Thyroid gland (tissue), 4 donors: ENCODE data around the gene FIGNL1.

Source experiments
- CTCF ChIP-seq, 6 experiments: fragments of 200-600 bp in 3 of 6; fragments of 450-650 bp in 3 of 6; sonication (generic) in 3 of 6; IDR thresholded peaks; one replicate each; pipeline ENCODE4 v1.5.1; 2016 to 2019; ENCODE audit warnings: antibody characterized with exemption in 6 of 6, mild to moderate bottlenecking in 2 of 6, inconsistent platforms in 1 of 6, moderate library complexity in 1 of 6
- POLR2A ChIP-seq, 2 donors: fragments of 450-650 bp; IDR thresholded peaks; one replicate each; pipeline ENCODE4 v1.6.1; 2017; ENCODE audit warnings: antibody characterized with exemption in 2 of 2, mild to moderate bottlenecking in 2 of 2, moderate library complexity in 1 of 2

- TF ChIP-seq CTCF (IDR thresholded peaks at IDR 0.05) (no peak), POLR2A (IDR thresholded peaks at IDR 0.05) (no peak)
Observed at GRCh38 chr7:50404392-50404791, 45.8 kb downstream of the FIGNL1 start.
